ENCODE data around the gene MIXL1. TPM values are rescaled to one million over a fixed set of nuclear protein-coding genes. Genes with fewer than 3 reads are reported as not detected.
A peak's percentile ranks its signal among the peaks of the same experiment; 100 is the strongest.

Gene MIXL1
- total RNA-seq, 1 experiment from 2014 or later, result 4.7 TPM

GRCh38 chr1:226210571-226211176, 12.8 kb upstream of the MIXL1 start:
- Histone ChIP-seq H2BK15ac (ENCODE audit: low read depth, low read length) (no peak overlapping the region), H2AK5ac (ENCODE audit: insufficient read length, low read length) (no peak overlapping the region), H4K91ac (ENCODE audit: insufficient read length, low read depth, low read length) (no peak overlapping the region), H3K79me1 (ENCODE audit: insufficient read depth, low read depth, low read length, poor library complexity, severe bottlenecking) (no peaks in the 10 kb centered on the region), H3K23ac (ENCODE audit: insufficient read length, low read depth, low read length) (no peak overlapping the region), H2BK5ac (ENCODE audit: insufficient read length, low read length) (no peak overlapping the region), H2AFZ (ENCODE audit: low read length) (no peak overlapping the region), H2BK12ac (ENCODE audit: insufficient read length, low read depth, low read length) (no peak overlapping the region), H3K23me2 (ENCODE audit: insufficient read length, low read depth, low read length, poor library complexity, severe bottlenecking) (no peaks in the 10 kb centered on the region), H3K18ac (ENCODE audit: insufficient read length, low read depth, low read length) (no peak overlapping the region), H3K27me3 (ENCODE audit: insufficient read depth, low read length) (no peaks in the 10 kb centered on the region; the same call in 1 of the 2 replicates), H3K4me2 (ENCODE audit: insufficient read depth, insufficient read length, low read length) (peak overlapping the region; percentile 3), H3T11ph (ENCODE audit: low read length) (no peak overlapping the region), H4K8ac (replicated peaks; ENCODE audit: insufficient read length, low read depth, low read length) (no peak overlapping the region), H3K4ac (ENCODE audit: low read depth, low read length) (no peak overlapping the region), H3K56ac (ENCODE audit: insufficient read length, low read depth, low read length) (no peak overlapping the region), H2BK120ac (ENCODE audit: low read depth, low read length, poor library complexity, severe bottlenecking) (no peak overlapping the region), H2BK20ac (ENCODE audit: low read depth, low read length, poor library complexity, severe bottlenecking) (no peak overlapping the region), H3K27ac (ENCODE audit: insufficient read length, low read depth, low read length) (no peak overlapping the region), H3K9me3 (ENCODE audit: control insufficient read depth, low read depth, low read length) (no peaks in the 10 kb centered on the region), H4K5ac (ENCODE audit: insufficient read length, low read depth, low read length) (no peak overlapping the region), H3K79me2 (ENCODE audit: insufficient read depth, low read length) (no peaks in the 10 kb centered on the region), H3K9ac (ENCODE audit: extremely low read depth, insufficient read length, low read length) (no peak overlapping the region), H4K20me1 (ENCODE audit: control insufficient read depth, insufficient read depth, insufficient read length) (no peaks in the 10 kb centered on the region), H3K4me1 (ENCODE audit: insufficient read depth, low read length) (peaks cover 15% of the 10 kb centered on the region; the same call in 1 of the 2 replicates), H3K14ac (ENCODE audit: insufficient read depth, low read length) (no peak overlapping the region)
- Mint-ChIP-seq H3K9me3 (no peaks in the 10 kb centered on the region), H3K27ac (no peak overlapping the region), H3K4me3 (peak overlapping the region in 1 of 2 experiments; percentile 59; a peak in 3 of 5 replicates), H3K36me3 (ENCODE audit: insufficient read depth in 1 of 3, low read depth in 3 of 3) (no peaks in the 10 kb centered on the region), H3K27me3 (ENCODE audit: low read depth) (peaks cover 26% of the 10 kb centered on the region), H3K4me1 (peaks cover 38 to 43% of the 10 kb centered on the region in 2 experiments)
- TF ChIP-seq CTCF (conservative IDR thresholded peaks at IDR 0.05), result no peak
- WGBS (ENCODE audit: extremely low coverage, insufficient read length, low lambda C conversion rate), result no CpG with 5 or more reads among the region's 7 CpGs
- DNase-seq, result peak; percentile 59
